ENCODE measurements around the gene IFT88.
"Not testable (repeated sequence)": the region's sequence is repeated elsewhere in the genome, so short reads cannot be mapped to it uniquely, and the experiment has no call there.

The IFT88 gene

DNA sequence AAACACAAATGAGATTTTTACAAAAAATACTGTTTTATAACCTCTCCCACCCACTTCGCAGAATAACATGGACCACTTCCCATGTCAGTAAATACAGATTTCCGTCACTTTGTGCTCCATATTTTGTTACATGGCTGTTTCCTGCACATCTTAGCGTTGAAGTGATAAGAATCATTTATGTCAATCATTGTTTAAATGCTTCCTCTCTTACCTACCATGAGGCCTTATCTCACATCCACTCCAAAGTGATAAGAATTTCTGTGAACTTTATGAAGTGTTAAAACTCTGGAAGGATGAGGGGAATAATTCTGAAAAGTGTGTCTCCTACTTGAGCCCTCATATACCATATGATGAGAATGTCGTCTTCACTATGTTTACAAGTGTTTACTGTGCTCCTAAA, 100.0 kb downstream of the IFT88 start:
- H3K4me3 ChIP-seq (ENCODE audit: low read length), result no peak overlapping the region
- H3K4me1 ChIP-seq (ENCODE audit: control insufficient read depth, insufficient read depth, low read length), result no peaks in the 10 kb centered on the region
- H3K9ac ChIP-seq (ENCODE audit: low read length), result no peak overlapping the region
- no peaks in the 10 kb centered on the region for H3K27me3 ChIP-seq (ENCODE audit: control insufficient read depth, insufficient read depth, low read length)
- no peak overlapping the region for H3K27ac ChIP-seq (ENCODE audit: low read depth, low read length)
- H3K36me3 ChIP-seq (ENCODE audit: control insufficient read depth, insufficient read depth, low read length), result no peaks in the 10 kb centered on the region

DNA sequence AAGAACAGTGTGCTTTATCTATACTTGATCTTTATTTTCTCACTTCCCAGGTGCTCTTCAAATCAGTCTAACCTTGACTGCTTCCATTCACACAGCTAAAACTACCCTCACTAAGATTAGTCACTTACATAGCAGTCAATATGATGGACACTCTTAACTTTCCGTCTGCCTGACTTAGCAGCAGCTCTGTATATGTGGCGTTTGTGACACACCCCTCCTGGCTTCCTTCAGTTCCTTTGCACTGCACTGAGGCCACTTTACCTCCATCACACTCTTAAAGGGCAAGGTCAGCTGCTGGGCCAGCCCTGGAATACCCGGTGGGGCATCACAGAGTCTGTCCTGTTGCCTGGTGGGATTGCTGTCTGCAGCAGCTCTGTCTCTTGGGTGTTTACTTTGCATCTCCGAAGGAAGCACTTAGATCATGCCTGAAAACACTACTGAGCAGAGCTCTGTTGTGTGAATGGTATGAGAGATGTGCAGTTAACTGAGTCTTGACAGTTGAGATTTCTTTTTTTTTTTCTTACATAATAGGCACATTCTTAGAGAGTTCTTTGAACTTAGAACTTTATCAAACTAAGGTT, 101.0 kb downstream of the IFT88 start:
- Histone ChIP-seq H3K27ac (ENCODE audit: low read depth, low read length) (no peak overlapping the region), H3K27me3 (ENCODE audit: control insufficient read depth, insufficient read depth, low read length) (no peaks in the 10 kb centered on the region), H3K4me3 (ENCODE audit: low read length) (no peak overlapping the region), H3K36me3 (ENCODE audit: control insufficient read depth, insufficient read depth, low read length) (no peaks in the 10 kb centered on the region), H3K9ac (ENCODE audit: low read length) (no peak overlapping the region), H3K4me1 (ENCODE audit: control insufficient read depth, insufficient read depth, low read length) (no peaks in the 10 kb centered on the region)

DNA sequence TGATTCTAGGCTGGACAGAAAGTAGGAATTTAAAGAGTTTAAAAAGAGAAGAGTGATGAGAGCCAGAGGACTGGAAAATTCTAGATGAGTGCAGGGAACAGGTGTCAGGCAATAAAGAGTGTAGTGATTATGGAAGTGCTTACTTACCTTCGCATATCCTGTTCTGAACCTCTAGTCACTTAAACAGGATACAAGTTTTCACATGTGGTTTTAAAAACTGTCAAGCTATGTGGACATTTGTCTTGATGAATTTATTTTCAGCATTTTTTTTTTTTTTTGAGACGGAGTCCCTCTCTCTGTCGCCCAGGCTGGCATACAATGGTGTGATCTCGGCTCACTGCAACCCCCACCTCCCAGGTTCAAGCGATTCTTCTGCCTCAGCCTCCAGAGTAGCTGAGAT, 102.2 kb downstream of the IFT88 start:
- Histone ChIP-seq H3K27me3 (ENCODE audit: control insufficient read depth, insufficient read depth, low read length) (no peaks in the 10 kb centered on the region), H3K36me3 (ENCODE audit: control insufficient read depth, insufficient read depth, low read length) (no peaks in the 10 kb centered on the region), H3K4me3 (ENCODE audit: low read length) (no peak overlapping the region), H3K4me1 (ENCODE audit: control insufficient read depth, insufficient read depth, low read length) (no peaks in the 10 kb centered on the region), H3K9ac (ENCODE audit: low read length) (no peak overlapping the region), H3K27ac (ENCODE audit: low read depth, low read length) (no peak overlapping the region)

DNA sequence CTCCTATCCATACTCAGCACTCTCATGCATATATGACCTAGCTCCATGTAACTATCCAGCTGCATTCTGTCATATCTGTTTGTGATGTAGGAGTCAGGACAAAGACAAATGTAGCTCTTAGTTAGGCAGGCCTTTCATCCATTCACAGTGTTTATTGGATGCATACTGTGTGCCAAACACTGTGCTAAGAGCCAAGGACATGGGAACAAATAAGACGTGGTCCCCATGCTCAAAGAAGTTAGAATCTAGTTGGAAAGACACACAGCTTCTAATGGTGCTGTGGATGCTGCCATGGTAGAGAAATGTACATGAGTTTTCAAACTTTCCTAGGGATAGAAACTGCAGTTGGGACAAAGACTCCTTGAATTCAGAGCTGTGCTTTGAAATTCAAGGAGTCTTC, 104.8 kb downstream of the IFT88 start:
- no peak overlapping the region for H3K4me3 ChIP-seq (ENCODE audit: low read length)
- no peak overlapping the region for H3K9ac ChIP-seq (ENCODE audit: low read length)
- no peaks in the 10 kb centered on the region for H3K36me3 ChIP-seq (ENCODE audit: control insufficient read depth, insufficient read depth, low read length)
- H3K27ac ChIP-seq (ENCODE audit: low read depth, low read length), result no peak overlapping the region
- no peaks in the 10 kb centered on the region for H3K27me3 ChIP-seq (ENCODE audit: control insufficient read depth, insufficient read depth, low read length)
- H3K4me1 ChIP-seq (ENCODE audit: control insufficient read depth, insufficient read depth, low read length), result no peaks in the 10 kb centered on the region

DNA sequence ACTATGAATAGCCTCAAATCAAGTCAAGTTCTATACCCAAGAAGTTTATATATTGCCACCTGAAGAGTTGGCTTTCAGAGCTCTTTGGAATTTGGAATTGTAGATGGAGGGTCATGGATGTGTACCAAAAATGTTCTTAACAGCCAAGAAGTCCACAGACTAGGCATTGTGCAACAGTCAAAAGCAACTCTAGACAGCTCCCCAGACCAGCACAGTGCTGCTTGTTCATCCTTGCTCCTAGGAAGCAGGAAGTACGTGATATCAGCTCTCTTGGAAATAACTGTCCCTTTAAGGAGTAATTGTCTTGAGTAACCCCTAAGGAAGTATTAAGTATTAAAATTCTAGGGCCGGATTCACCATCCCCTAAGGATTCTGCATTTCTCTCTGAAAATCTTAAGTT, 105.8 kb downstream of the IFT88 start:
- no peak overlapping the region for H3K9ac ChIP-seq (ENCODE audit: low read length)
- no peaks in the 10 kb centered on the region for H3K4me1 ChIP-seq (ENCODE audit: control insufficient read depth, insufficient read depth, low read length)
- no peak overlapping the region for H3K27ac ChIP-seq (ENCODE audit: low read depth, low read length)
- H3K4me3 ChIP-seq (ENCODE audit: low read length), result no peak overlapping the region
- no peaks in the 10 kb centered on the region for H3K36me3 ChIP-seq (ENCODE audit: control insufficient read depth, insufficient read depth, low read length)
- no peaks in the 10 kb centered on the region for H3K27me3 ChIP-seq (ENCODE audit: control insufficient read depth, insufficient read depth, low read length)

DNA sequence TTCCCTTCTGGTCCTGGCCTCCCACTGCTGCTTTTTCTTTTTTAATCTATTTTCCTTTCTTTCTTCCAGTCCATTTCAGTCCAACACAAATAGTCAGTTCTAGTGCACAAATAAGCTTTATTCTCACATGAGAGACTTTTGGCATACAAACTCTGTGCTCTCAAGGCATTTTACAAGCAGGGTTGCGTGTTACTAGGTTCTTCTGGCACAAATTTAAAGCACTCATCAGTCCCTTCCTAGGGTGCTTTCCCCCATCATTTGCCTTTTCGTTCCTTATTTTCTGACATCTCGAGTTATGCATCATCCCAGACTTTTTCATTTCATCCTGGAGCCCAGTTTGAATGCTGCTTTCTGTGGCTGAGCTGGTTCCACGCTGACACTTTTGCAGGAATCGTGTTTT, 106.8 kb downstream of the IFT88 start:
- no peak overlapping the region for H3K4me3 ChIP-seq (ENCODE audit: low read length)
- H3K27ac ChIP-seq (ENCODE audit: low read depth, low read length), result no peak overlapping the region
- no peak overlapping the region for H3K9ac ChIP-seq (ENCODE audit: low read length)

DNA sequence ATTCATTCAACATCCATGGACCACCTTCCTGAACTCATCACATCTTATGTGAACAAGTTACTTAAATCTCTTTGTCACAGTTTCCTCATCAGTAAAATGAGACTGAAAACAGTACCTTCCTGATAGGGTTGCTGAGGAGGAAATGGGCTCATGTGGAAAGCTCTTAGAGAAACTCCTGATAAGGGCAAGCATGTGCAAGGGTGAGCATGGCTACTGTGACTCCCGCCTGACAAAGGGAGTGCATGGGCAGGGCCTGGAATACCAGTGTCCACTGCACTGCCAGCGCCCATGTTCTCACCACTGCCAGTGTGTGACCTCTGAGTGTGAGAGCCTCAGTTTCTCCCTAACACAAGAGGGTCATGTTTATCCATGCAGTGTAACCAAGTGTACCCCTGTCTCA, 109.3 kb downstream of the IFT88 start:
- H3K36me3 ChIP-seq (ENCODE audit: control insufficient read depth, insufficient read depth, low read length), result no peaks in the 10 kb centered on the region
- H3K27ac ChIP-seq (ENCODE audit: low read depth, low read length), result no peak overlapping the region
- H3K4me3 ChIP-seq (ENCODE audit: low read length), result no peak overlapping the region
- no peak overlapping the region for H3K9ac ChIP-seq (ENCODE audit: low read length)
- H3K4me1 ChIP-seq (ENCODE audit: control insufficient read depth, insufficient read depth, low read length), result no peaks in the 10 kb centered on the region
- H3K27me3 ChIP-seq (ENCODE audit: control insufficient read depth, insufficient read depth, low read length), result no peaks in the 10 kb centered on the region

More for the DNA sequence above, 106.8 kb downstream of the IFT88 start:
- H3K4me1 ChIP-seq (ENCODE audit: control insufficient read depth, insufficient read depth, low read length), result no peaks in the 10 kb centered on the region
- no peaks in the 10 kb centered on the region for H3K36me3 ChIP-seq (ENCODE audit: control insufficient read depth, insufficient read depth, low read length)
- H3K27me3 ChIP-seq (ENCODE audit: control insufficient read depth, insufficient read depth, low read length), result no peaks in the 10 kb centered on the region

DNA sequence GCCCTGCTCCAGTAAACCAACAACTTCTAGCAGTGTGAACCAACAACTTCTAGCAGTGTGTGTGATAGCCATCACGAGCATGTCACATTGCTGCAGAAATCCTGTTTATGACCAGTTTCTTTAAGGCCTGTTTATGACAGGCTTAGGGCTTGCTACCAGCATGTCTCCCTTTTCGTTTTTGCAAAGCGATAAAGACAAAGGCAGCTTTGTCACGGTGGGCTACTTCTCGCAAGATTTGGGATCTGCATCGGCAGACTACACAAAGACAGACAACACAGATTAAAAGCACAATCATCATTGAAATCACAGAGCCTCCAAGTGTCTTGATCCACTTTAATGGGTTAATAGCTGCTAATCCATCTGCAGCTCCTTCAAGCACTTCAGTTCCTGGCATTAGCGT, 111.6 kb downstream of the IFT88 start:
- not testable (repeated sequence) for H3K27ac ChIP-seq (ENCODE audit: low read depth, low read length); H3K4me1 ChIP-seq (ENCODE audit: control insufficient read depth, insufficient read depth, low read length); H3K4me3 ChIP-seq (ENCODE audit: low read length); H3K9ac ChIP-seq (ENCODE audit: low read length); H3K36me3 ChIP-seq (ENCODE audit: control insufficient read depth, insufficient read depth, low read length); H3K27me3 ChIP-seq (ENCODE audit: control insufficient read depth, insufficient read depth, low read length)

DNA sequence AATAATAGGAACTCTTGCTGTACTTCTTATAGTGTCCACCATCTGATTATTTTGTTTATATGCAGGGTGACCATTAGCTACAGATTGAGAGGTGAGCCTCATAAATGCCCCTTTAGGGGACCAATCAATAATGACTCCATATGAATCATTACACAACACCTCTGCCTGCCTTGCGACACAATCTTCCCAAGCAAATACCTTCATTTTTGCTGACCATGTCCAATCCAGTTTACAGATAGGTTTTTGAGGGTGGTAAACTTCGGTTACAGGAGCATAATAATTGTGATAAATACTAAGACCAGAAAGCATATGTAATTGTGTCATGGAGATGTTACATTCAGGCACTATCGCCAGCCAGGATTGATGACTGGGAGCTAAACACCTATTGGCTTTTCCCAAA, 112.9 kb downstream of the IFT88 start:
- Histone ChIP-seq H3K27ac (ENCODE audit: low read depth, low read length) (no peak overlapping the region), H3K4me3 (ENCODE audit: low read length) (no peak overlapping the region), H3K9ac (ENCODE audit: low read length) (no peak overlapping the region), H3K27me3 (ENCODE audit: control insufficient read depth, insufficient read depth, low read length) (no peaks in the 10 kb centered on the region), H3K36me3 (ENCODE audit: control insufficient read depth, insufficient read depth, low read length) (no peaks in the 10 kb centered on the region), H3K4me1 (ENCODE audit: control insufficient read depth, insufficient read depth, low read length) (no peaks in the 10 kb centered on the region)

DNA sequence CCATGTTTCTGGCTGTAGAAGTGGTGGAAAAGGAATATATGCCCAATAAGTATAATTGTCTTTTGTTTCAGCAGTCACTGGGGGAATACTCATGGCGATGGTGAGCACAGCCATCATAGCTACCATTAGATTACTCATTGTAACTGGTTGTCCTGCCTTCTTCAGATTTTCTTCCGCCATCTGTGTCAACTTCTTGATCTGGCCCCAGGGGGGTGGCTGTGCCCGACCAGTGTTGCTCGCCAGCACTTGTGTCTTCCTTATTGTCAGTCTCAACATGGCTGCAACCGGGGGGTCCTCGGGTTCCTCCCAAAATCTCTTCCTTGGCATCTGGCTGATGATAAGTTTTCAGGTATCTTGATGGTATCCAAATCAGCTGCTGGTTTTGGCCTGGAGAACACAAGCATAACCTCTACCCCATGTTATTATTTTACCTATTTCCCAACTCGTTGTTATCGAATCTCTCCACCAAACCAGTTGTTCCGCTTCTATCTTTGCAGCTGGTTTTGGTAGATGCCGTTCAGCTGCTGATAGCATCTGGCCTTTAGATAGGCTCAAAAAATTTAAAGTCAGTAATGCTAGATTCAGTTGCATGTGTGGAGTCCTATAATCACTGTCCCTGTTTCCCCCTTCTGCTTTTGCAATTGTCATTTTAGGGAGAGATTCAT, 113.6 kb downstream of the IFT88 start:
- Histone ChIP-seq H3K27ac (ENCODE audit: low read depth, low read length) (no peak overlapping the region), H3K36me3 (ENCODE audit: control insufficient read depth, insufficient read depth, low read length) (no peaks in the 10 kb centered on the region), H3K4me3 (ENCODE audit: low read length) (no peak overlapping the region), H3K27me3 (ENCODE audit: control insufficient read depth, insufficient read depth, low read length) (no peaks in the 10 kb centered on the region), H3K9ac (ENCODE audit: low read length) (no peak overlapping the region), H3K4me1 (ENCODE audit: control insufficient read depth, insufficient read depth, low read length) (no peaks in the 10 kb centered on the region)

DNA sequence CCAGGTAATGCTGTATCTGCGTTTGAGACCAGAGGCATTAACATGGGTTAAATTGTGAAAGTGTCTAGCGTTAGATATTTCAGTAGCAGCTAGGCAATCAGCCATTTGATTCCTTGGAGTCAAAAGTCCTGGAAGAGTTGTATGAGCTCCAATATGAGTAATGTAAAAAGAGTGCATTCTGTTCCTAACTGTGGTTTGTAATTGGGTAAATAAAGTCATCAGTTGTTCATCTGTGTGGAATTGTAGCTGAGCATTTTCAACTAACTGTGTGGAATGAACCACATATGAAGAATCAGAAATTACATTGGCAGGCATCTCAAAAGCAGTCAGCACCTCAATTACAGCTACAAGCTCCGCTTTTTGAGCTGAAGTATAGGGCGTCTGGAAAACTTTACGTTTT, 114.5 kb downstream of the IFT88 start:
- not testable (repeated sequence) for H3K36me3 ChIP-seq (ENCODE audit: control insufficient read depth, insufficient read depth, low read length); H3K27ac ChIP-seq (ENCODE audit: low read depth, low read length); H3K9ac ChIP-seq (ENCODE audit: low read length)

DNA sequence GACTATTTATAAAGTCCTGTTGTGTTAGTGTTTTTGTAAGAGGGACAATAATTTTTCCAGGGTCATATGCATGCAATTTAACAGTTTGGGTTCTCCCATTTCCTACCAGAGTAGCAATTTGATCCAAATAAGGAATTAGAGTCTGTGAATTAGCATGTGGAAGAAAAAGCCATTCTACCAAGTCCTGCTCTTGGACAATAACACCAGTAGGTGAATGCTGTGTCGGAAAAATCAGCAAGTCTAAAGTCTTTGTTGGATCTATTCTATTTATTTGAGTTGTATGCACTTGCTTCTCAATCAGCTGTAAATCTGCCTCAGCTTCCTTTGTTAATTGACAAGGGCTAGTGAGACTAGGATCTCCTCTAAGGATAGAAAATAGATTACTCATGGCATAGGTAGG, 115.1 kb downstream of the IFT88 start:
- H3K27ac ChIP-seq (ENCODE audit: low read depth, low read length), result no peak overlapping the region
- no peaks in the 10 kb centered on the region for H3K27me3 ChIP-seq (ENCODE audit: control insufficient read depth, insufficient read depth, low read length)

More for the DNA sequence above, 114.5 kb downstream of the IFT88 start:
- not testable (repeated sequence) for H3K4me1 ChIP-seq (ENCODE audit: control insufficient read depth, insufficient read depth, low read length); H3K27me3 ChIP-seq (ENCODE audit: control insufficient read depth, insufficient read depth, low read length); H3K4me3 ChIP-seq (ENCODE audit: low read length)

DNA sequence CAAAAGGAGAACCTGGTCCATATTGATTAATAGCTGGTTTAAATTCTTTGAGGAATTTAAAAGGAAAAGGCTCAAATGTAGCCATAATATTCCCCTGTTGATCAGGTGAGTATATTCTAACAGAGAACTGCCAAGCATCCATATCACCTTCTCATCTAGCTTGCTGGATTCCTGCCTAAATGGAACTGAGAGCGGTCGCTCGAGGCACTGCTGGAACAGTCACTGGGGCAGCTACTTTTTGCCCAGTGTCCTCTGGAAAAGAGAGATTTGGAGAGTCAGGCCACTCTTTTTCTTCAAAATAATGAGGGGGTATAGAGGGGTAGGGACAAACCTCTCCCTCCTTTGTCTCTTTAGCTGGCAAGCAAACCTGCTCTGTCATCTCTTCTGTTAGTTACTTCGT, 117.1 kb downstream of the IFT88 start:
- Histone ChIP-seq H3K4me3 (ENCODE audit: low read length) (no peak overlapping the region), H3K27me3 (ENCODE audit: control insufficient read depth, insufficient read depth, low read length) (no peaks in the 10 kb centered on the region)

More for the DNA sequence above, 115.1 kb downstream of the IFT88 start:
- Histone ChIP-seq H3K9ac (ENCODE audit: low read length) (no peak overlapping the region), H3K4me1 (ENCODE audit: control insufficient read depth, insufficient read depth, low read length) (no peaks in the 10 kb centered on the region), H3K4me3 (ENCODE audit: low read length) (no peak overlapping the region), H3K36me3 (ENCODE audit: control insufficient read depth, insufficient read depth, low read length) (no peaks in the 10 kb centered on the region)

More for the DNA sequence above, 117.1 kb downstream of the IFT88 start:
- Histone ChIP-seq H3K9ac (ENCODE audit: low read length) (no peak overlapping the region), H3K27ac (ENCODE audit: low read depth, low read length) (no peak overlapping the region), H3K4me1 (ENCODE audit: control insufficient read depth, insufficient read depth, low read length) (no peaks in the 10 kb centered on the region), H3K36me3 (ENCODE audit: control insufficient read depth, insufficient read depth, low read length) (no peaks in the 10 kb centered on the region)

Data from rectal smooth muscle tissue (tissue), 1 donor.